ENCODE measurements around the gene TMEM218.
"Not testable (repeated sequence)": the region's sequence is repeated elsewhere in the genome, so short reads cannot be mapped to it uniquely, and the experiment has no call there.

The TMEM218 gene

DNA sequence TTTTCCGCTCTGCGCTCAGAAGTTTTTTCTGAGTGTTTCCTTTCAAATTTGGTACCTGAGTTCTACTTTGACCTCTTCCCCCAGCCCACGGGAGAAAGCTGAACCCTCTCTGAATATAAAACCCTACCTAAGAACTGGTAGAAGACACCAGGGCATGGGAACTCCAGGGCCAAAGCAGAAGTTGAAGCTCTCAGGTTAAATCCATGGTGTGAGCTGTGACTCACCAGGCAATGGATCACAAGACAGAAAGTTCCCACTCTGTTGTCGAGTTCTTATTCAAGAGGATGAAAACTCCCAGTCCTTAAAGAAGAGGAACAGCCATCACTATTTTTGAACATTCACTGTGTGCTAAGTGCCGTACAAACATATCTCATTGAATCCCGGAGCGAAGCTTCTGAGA lies 8.9 kb downstream of the TMEM218 start:
- Histone ChIP-seq H3K36me3 (ENCODE audit: control insufficient read depth, insufficient read depth, low read length) (peaks cover 42% of the 10 kb centered on the region), H3K9ac (ENCODE audit: low read depth, low read length) (no peak overlapping the region), H3K4me3 (ENCODE audit: low read depth, low read length) (no peak overlapping the region), H3K4me1 (ENCODE audit: control insufficient read depth, insufficient read depth, low read length) (no peaks in the 10 kb centered on the region), H3K27ac (ENCODE audit: low read depth, low read length) (no peak overlapping the region), H3K9me3 (ENCODE audit: control insufficient read depth, insufficient read depth, low read length) (peaks cover 12% of the 10 kb centered on the region), H3K27me3 (ENCODE audit: control insufficient read depth, insufficient read depth, low read length) (no peaks in the 10 kb centered on the region)

DNA sequence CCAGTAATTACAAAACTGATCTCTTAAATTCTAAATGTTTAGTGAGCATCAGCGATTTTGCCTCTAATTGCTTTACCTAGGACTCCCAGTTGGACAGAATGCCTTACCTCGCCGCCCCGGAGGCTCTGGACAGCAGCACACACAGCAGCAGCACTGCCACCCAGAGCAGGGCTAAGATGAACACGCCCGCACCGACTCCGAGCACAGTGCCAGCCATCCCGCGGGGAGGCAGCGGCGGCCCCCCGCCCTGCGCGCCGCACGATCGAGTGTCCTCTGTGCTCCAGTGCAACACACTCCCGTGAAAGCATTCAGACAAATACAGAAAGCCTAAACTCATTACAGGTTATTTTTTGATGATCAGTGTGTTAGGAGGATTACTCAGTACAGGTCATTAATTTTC lies 9.4 kb downstream of the TMEM218 start:
- no peaks in the 10 kb centered on the region for H3K27me3 ChIP-seq (ENCODE audit: control insufficient read depth, insufficient read depth, low read length)
- H3K9ac ChIP-seq (ENCODE audit: low read depth, low read length) = no peak overlapping the region
- peaks cover 8% of the 10 kb centered on the region for H3K9me3 ChIP-seq (ENCODE audit: control insufficient read depth, insufficient read depth, low read length)
- no peaks in the 10 kb centered on the region for H3K4me1 ChIP-seq (ENCODE audit: control insufficient read depth, insufficient read depth, low read length)
- H3K27ac ChIP-seq (ENCODE audit: low read depth, low read length) = no peak overlapping the region
- H3K4me3 ChIP-seq (ENCODE audit: low read depth, low read length) = no peak overlapping the region
- peaks cover 45% of the 10 kb centered on the region for H3K36me3 ChIP-seq (ENCODE audit: control insufficient read depth, insufficient read depth, low read length)

DNA sequence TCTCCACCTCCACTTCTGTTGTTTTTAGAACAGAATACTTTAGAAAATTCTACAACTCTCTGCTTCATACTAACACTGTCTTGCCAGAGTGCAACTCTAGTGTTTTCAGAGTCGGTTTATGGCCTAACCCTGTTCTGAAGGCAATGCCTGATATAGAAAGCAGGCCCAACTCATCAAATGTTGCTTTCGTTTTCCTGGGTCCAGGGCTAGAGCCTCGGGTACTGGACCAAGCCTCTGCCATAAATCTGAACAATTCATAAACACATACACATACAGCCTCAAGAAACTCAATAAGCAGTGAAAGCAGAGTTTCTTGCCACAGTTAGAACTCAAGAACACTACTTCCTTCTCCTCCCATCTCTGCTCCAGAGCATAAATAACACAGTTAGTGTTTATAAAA lies 9.8 kb downstream of the TMEM218 start:
- no peak overlapping the region for H3K4me3 ChIP-seq (ENCODE audit: low read depth, low read length)
- H3K9ac ChIP-seq (ENCODE audit: low read depth, low read length) = no peak overlapping the region
- H3K36me3 ChIP-seq (ENCODE audit: control insufficient read depth, insufficient read depth, low read length) = peaks cover 46% of the 10 kb centered on the region
- H3K27me3 ChIP-seq (ENCODE audit: control insufficient read depth, insufficient read depth, low read length) = no peaks in the 10 kb centered on the region
- H3K27ac ChIP-seq (ENCODE audit: low read depth, low read length) = no peak overlapping the region
- peaks cover 3% of the 10 kb centered on the region; the same call in 1 of the 2 replicates for H3K9me3 ChIP-seq (ENCODE audit: control insufficient read depth, insufficient read depth, low read length)
- no peaks in the 10 kb centered on the region for H3K4me1 ChIP-seq (ENCODE audit: control insufficient read depth, insufficient read depth, low read length)

DNA sequence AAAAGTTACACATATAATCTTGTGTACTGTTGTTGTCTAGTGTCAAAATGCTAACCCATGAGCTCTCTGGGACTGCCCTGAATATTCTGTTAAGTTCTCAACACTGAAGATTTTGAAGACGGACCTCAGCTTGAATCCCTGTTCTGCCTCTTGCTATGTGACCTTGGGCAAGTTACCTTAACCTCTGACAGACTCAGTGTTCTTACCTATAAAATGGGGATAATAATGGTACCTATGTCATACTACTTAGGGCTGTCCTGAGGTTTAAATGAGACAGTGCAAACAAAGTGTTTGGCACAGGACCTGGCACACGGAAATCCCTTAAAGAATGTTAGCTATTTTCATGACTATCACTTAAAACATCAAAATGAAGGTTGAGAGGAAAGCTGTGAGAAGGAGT lies 11.3 kb downstream of the TMEM218 start:
- H3K9me3 ChIP-seq (ENCODE audit: control insufficient read depth, insufficient read depth, low read length) = no peaks in the 10 kb centered on the region
- H3K9ac ChIP-seq (ENCODE audit: low read depth, low read length) = no peak overlapping the region
- H3K27ac ChIP-seq (ENCODE audit: low read depth, low read length) = no peak overlapping the region
- H3K36me3 ChIP-seq (ENCODE audit: control insufficient read depth, insufficient read depth, low read length) = peaks cover 57% of the 10 kb centered on the region
- H3K4me3 ChIP-seq (ENCODE audit: low read depth, low read length) = no peak overlapping the region
- H3K27me3 ChIP-seq (ENCODE audit: control insufficient read depth, insufficient read depth, low read length) = no peaks in the 10 kb centered on the region
- H3K4me1 ChIP-seq (ENCODE audit: control insufficient read depth, insufficient read depth, low read length) = no peaks in the 10 kb centered on the region

DNA sequence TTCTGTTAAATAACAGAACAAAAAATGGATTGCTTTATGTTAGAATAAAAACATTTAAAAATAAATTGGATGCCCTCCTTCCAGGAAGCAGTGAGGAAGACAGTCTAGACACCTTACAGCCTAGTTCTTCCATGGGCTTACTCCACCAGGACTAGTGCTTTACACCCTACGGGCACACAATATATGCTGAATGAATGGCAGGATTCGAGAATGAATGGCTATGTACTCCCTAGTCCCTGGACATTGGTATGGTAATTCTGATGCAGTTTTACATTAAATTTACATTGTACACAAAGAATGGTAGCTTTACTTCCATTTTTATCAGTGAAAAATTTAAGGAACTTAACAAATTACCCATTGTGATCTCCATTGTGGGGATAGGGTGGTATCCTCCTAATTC lies 16.7 kb downstream of the TMEM218 start:
- Histone ChIP-seq H3K36me3 (ENCODE audit: control insufficient read depth, insufficient read depth, low read length) (peaks cover 33% of the 10 kb centered on the region), H3K9me3 (ENCODE audit: control insufficient read depth, insufficient read depth, low read length) (no peaks in the 10 kb centered on the region), H3K4me3 (ENCODE audit: low read depth, low read length) (no peak overlapping the region), H3K4me1 (ENCODE audit: control insufficient read depth, insufficient read depth, low read length) (peaks cover 24% of the 10 kb centered on the region), H3K27ac (ENCODE audit: low read depth, low read length) (no peak overlapping the region), H3K9ac (ENCODE audit: low read depth, low read length) (no peak overlapping the region), H3K27me3 (ENCODE audit: control insufficient read depth, insufficient read depth, low read length) (no peaks in the 10 kb centered on the region)

DNA sequence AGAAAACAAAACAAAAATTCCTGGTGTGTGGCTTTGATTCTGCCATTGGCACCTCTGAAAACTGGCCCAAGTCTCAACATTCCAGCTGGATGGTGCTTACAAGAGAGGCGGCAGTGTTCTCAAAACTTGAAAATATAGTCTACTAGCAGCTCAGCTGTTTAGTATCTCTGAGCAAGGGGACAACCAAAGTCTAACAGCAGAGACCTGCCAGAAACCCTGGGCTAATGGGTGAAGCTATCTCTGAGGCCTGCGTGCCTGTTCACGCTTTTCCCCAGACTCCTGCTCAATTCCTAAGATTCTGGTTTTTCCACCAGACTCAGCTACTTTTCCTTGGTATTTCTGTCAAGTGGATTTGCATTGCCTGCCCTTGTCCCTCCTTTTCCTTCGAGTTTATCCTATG lies 17.9 kb downstream of the TMEM218 start:
- Histone ChIP-seq H3K27ac (ENCODE audit: low read depth, low read length) (no peak overlapping the region), H3K4me1 (ENCODE audit: control insufficient read depth, insufficient read depth, low read length) (peaks cover 24% of the 10 kb centered on the region), H3K36me3 (ENCODE audit: control insufficient read depth, insufficient read depth, low read length) (peaks cover 30% of the 10 kb centered on the region), H3K4me3 (ENCODE audit: low read depth, low read length) (no peak overlapping the region), H3K9me3 (ENCODE audit: control insufficient read depth, insufficient read depth, low read length) (no peaks in the 10 kb centered on the region), H3K27me3 (ENCODE audit: control insufficient read depth, insufficient read depth, low read length) (no peaks in the 10 kb centered on the region), H3K9ac (ENCODE audit: low read depth, low read length) (no peak overlapping the region)

DNA sequence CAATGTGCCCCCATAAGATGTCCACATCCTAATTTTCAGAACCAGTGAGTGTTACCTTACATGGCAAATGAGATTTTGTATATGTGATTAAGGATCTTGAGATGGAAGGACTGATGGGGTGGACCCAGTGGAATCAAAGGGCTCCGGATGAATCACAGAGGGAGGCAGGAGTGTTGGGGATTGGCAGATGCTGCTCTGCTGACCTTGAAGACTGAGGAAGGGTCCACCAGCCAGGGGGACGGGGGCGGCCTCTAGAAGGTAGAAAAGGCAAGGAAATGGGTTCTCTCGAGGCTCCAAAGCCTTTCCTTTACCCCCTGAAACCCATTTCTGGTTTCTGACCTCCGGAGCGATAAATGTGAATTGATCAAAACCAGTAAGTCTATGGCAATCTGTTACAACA lies 18.8 kb downstream of the TMEM218 start:
- H3K36me3 ChIP-seq (ENCODE audit: control insufficient read depth, insufficient read depth, low read length) = peaks cover 25% of the 10 kb centered on the region
- no peaks in the 10 kb centered on the region for H3K27me3 ChIP-seq (ENCODE audit: control insufficient read depth, insufficient read depth, low read length)
- H3K9ac ChIP-seq (ENCODE audit: low read depth, low read length) = no peak overlapping the region

DNA sequence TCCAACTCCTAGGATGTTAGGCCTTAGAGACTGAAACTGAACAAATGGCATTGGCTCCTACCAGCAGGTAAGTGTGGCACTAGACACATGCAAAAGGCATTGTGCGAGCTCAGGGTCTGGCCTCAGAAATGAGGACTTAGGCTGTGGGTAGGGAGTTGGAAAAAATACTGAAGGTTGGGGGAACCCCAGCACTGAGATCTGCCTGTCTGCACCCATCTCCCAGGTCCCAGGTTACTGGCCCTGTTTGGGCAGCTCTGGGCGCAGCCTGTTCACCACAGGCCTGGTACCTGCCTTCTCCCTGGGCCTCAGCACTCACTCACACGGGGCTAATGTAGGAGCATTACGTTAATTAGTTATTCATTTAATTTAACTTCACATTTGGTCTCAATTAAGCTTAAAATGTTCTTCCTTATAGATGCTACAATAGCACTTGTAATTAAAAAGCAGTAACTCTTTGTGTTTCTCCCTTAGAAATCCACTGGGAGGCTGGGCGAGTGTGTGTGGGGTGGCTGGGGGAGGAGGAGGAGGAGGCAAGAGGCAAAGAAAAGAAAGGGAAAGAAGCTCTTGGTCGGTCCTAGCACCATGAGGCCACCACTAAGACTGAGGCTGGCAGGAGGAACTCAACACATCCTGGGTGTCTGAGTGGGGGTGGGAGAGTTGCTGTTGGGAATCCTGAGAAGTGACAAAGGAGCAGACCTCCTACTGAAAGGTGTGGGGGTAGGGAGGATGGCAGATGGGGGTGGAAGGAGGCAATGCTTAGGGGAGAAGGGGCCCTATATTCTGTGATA lies 19.4 kb downstream of the TMEM218 start:
- H3K27ac ChIP-seq (ENCODE audit: low read depth, low read length) = no peak overlapping the region
- no peaks in the 10 kb centered on the region for H3K27me3 ChIP-seq (ENCODE audit: control insufficient read depth, insufficient read depth, low read length)
- H3K9ac ChIP-seq (ENCODE audit: low read depth, low read length) = no peak overlapping the region
- H3K9me3 ChIP-seq (ENCODE audit: control insufficient read depth, insufficient read depth, low read length) = no peaks in the 10 kb centered on the region
- peaks cover 24% of the 10 kb centered on the region for H3K4me1 ChIP-seq (ENCODE audit: control insufficient read depth, insufficient read depth, low read length)
- H3K36me3 ChIP-seq (ENCODE audit: control insufficient read depth, insufficient read depth, low read length) = peaks cover 19% of the 10 kb centered on the region; the same call in 1 of the 2 replicates
- no peak overlapping the region for H3K4me3 ChIP-seq (ENCODE audit: low read depth, low read length)

More for the DNA sequence above, 18.8 kb downstream of the TMEM218 start:
- Histone ChIP-seq H3K9me3 (ENCODE audit: control insufficient read depth, insufficient read depth, low read length) (no peaks in the 10 kb centered on the region), H3K27ac (ENCODE audit: low read depth, low read length) (no peak overlapping the region), H3K4me1 (ENCODE audit: control insufficient read depth, insufficient read depth, low read length) (peaks cover 24% of the 10 kb centered on the region), H3K4me3 (ENCODE audit: low read depth, low read length) (no peak overlapping the region)

DNA sequence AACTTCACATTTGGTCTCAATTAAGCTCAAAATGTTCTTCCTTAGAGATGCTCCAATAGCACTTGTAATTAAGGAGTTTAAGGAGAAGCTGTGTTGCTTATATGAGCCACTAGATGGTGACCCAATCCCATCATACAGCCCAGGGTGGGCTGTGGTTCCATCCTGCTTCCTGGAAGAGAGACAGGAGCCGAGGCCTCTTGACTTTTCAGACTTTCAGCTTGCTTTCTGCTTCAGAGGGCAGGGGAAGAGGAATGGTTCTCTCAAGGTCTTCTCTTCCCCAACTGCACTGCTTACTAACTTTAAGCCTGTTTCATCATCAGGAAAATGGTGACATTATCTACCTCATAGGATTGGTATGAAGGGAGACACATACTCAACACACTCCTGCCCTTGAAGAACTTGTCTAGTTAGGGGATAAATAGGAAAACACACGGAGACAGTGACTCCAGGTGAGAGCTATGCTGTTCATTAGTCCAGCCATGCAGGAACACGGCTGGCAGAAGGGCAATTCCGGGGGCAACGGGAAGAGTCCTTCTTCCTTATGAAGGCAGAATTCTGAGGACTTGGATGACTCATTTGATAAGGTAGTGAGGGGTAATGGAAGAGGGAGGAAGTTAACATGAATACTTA lies 20.1 kb downstream of the TMEM218 start:
- no peak overlapping the region for H3K4me3 ChIP-seq (ENCODE audit: low read depth, low read length)
- H3K4me1 ChIP-seq (ENCODE audit: control insufficient read depth, insufficient read depth, low read length) = peaks cover 24% of the 10 kb centered on the region
- H3K9me3 ChIP-seq (ENCODE audit: control insufficient read depth, insufficient read depth, low read length) = no peaks in the 10 kb centered on the region
- H3K27me3 ChIP-seq (ENCODE audit: control insufficient read depth, insufficient read depth, low read length) = no peaks in the 10 kb centered on the region
- H3K9ac ChIP-seq (ENCODE audit: low read depth, low read length) = no peak overlapping the region
- H3K27ac ChIP-seq (ENCODE audit: low read depth, low read length) = peak overlapping the region; percentile 16
- peaks cover 13% of the 10 kb centered on the region; the same call in 1 of the 2 replicates for H3K36me3 ChIP-seq (ENCODE audit: control insufficient read depth, insufficient read depth, low read length)

DNA sequence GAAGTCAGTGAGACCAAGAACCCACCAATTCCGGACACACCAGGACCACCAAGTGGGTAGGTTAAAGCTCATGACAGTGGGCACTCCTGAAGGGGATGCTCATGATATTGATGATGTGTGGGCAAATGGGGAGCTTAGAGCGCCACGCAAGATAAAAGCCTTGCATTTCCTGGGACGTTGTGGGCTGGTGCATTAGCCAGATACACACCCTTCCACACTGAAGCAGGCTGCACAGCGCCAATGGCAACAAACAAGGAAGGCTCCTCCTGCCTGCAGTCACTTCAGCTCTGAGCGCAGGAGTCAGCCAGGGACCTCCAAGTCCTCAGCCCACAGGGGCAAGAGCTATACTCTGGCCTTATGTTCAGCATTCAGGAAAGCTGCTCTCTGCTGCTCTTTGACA lies 20.6 kb downstream of the TMEM218 start:
- peaks cover 8% of the 10 kb centered on the region; the same call in 1 of the 2 replicates for H3K36me3 ChIP-seq (ENCODE audit: control insufficient read depth, insufficient read depth, low read length)
- H3K4me1 ChIP-seq (ENCODE audit: control insufficient read depth, insufficient read depth, low read length) = peaks cover 24% of the 10 kb centered on the region
- H3K9ac ChIP-seq (ENCODE audit: low read depth, low read length) = no peak overlapping the region
- H3K27ac ChIP-seq (ENCODE audit: low read depth, low read length) = no peak overlapping the region
- H3K9me3 ChIP-seq (ENCODE audit: control insufficient read depth, insufficient read depth, low read length) = no peaks in the 10 kb centered on the region
- H3K27me3 ChIP-seq (ENCODE audit: control insufficient read depth, insufficient read depth, low read length) = no peaks in the 10 kb centered on the region
- no peak overlapping the region for H3K4me3 ChIP-seq (ENCODE audit: low read depth, low read length)

DNA sequence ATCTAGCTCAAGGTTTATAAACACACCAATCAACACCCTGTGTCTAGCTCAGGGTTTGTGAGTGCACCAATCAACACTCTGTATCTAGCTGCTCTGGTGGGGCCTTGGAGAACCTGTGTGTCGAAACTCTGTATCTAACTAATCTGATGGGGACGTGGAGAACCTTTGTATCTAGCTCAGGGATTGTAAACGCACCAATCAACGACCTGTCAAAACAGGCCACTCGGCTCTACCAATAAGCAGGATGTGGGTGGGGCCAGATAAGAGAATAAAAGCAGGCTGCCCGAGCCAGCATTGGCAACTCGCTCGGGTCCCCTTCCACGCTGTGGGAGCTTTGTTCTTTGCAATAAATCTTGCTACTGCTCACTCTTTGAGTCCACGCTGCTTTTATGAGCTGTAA lies 21.3 kb downstream of the TMEM218 start:
- not testable (repeated sequence) for H3K9me3 ChIP-seq (ENCODE audit: control insufficient read depth, insufficient read depth, low read length); H3K9ac ChIP-seq (ENCODE audit: low read depth, low read length); H3K4me3 ChIP-seq (ENCODE audit: low read depth, low read length); H3K27ac ChIP-seq (ENCODE audit: low read depth, low read length); H3K27me3 ChIP-seq (ENCODE audit: control insufficient read depth, insufficient read depth, low read length); H3K36me3 ChIP-seq (ENCODE audit: control insufficient read depth, insufficient read depth, low read length)
- H3K4me1 ChIP-seq (ENCODE audit: control insufficient read depth, insufficient read depth, low read length) = peaks cover 24% of the 10 kb centered on the region

All from HUES48 (cell line).